Measurements from ENCODE around the gene PRAMEF14.
"Not testable (repeated sequence)": the region's sequence is repeated elsewhere in the genome, so short reads cannot be mapped to it uniquely, and the experiment has no call there.

DNA sequence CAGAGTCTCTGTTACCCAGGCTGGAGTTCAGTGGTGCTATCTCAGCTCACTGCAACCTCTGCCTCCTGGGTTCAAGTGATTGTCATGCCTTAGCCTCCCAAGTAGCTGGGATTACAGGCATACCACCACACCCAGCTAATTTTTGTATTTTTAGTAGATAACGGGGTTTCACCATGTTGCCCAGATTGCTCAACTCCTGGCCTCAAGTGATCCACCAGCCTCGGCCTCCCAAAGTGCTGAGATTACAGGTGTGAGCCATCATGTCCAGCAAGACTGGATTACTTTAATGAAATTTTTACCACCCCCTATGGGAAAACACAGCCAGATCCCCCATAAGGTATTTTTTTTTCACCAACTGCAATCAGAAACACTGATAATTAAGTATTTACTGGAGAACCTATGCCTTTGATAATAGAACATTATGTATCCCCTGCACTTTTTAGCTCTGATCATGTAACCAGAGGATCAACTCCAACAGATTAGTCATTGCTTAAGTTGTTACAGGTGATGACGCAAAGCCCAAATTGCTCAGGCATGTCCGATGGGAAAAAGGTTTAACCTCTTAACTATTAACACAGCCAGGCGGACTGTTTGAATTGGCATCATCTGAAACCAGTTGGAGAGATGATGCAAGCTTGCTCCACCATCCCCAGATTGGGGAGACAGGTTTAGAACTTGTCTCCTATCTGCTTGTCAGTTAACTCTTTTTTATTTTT, 49.6 kb downstream of the PRAMEF14 start:
- TF ChIP-seq, protein P1, sequence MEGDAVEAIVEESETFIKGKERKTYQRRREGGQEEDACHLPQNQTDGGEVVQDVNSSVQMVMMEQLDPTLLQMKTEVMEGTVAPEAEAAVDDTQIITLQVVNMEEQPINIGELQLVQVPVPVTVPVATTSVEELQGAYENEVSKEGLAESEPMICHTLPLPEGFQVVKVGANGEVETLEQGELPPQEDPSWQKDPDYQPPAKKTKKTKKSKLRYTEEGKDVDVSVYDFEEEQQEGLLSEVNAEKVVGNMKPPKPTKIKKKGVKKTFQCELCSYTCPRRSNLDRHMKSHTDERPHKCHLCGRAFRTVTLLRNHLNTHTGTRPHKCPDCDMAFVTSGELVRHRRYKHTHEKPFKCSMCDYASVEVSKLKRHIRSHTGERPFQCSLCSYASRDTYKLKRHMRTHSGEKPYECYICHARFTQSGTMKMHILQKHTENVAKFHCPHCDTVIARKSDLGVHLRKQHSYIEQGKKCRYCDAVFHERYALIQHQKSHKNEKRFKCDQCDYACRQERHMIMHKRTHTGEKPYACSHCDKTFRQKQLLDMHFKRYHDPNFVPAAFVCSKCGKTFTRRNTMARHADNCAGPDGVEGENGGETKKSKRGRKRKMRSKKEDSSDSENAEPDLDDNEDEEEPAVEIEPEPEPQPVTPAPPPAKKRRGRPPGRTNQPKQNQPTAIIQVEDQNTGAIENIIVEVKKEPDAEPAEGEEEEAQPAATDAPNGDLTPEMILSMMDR (IDR thresholded peaks at IDR 0.05; ENCODE audit: insufficient read depth, low read depth, low read length): not testable (repeated sequence)
- not testable (repeated sequence) for TF ChIP-seq EZH2 (IDR thresholded peaks at IDR 0.05; ENCODE audit: insufficient read depth, low read length)
